ENCODE measurements around the gene SNX33.

SNX33 gene

GRCh38 chr15:75641179-75641503 lies 6.6 kb upstream of the SNX33 start:
- no peak for DNase-seq

GRCh38 chr15:75641603-75642002 lies 6.1 kb upstream of the SNX33 start:
- DNase-seq = no peak

GRCh38 chr15:75644376-75644775 lies 3.3 kb upstream of the SNX33 start:
- DNase-seq = no peak

GRCh38 chr15:75646112-75646943 lies 1.4 kb upstream of the SNX33 start:
- DNase-seq = no peak

- no peak for DNase-seq
Measured at GRCh38 chr15:75646944-75647364, 758 bp upstream of the SNX33 start.

GRCh38 chr15:75648156-75649000 lies 666 bp downstream of the SNX33 start:
- peak; percentile 38 for DNase-seq

- no peak for DNase-seq
Measured at GRCh38 chr15:75649045-75649761, 1.5 kb downstream of the SNX33 start.

GRCh38 chr15:75649848-75650247 lies 2.1 kb downstream of the SNX33 start:
- DNase-seq = no peak

- DNase-seq = no peak
Measured at GRCh38 chr15:75650908-75651809, 3.4 kb downstream of the SNX33 start.

GRCh38 chr15:75651810-75652543 lies 4.3 kb downstream of the SNX33 start:
- DNase-seq = no peak

- DNase-seq = no peak
Measured at GRCh38 chr15:75653347-75653913, 5.7 kb downstream of the SNX33 start.

- no peak for DNase-seq
Measured at GRCh38 chr15:75654201-75654907, 6.6 kb downstream of the SNX33 start.

- DNase-seq = no peak
Measured at GRCh38 chr15:75655931-75656330, 8.2 kb downstream of the SNX33 start.

GRCh38 chr15:75656331-75656730 lies 8.6 kb downstream of the SNX33 start:
- DNase-seq = no peak

- no peak for DNase-seq
Measured at GRCh38 chr15:75656813-75657212, 9.1 kb downstream of the SNX33 start.

- no peak for DNase-seq
Measured at GRCh38 chr15:75659141-75659771, 11.5 kb downstream of the SNX33 start.

GRCh38 chr15:75659928-75660645 lies 12.4 kb downstream of the SNX33 start:
- peak; percentile 36 for DNase-seq

GRCh38 chr15:75661100-75661755 lies 13.5 kb downstream of the SNX33 start:
- peak; percentile 95 for DNase-seq

GRCh38 chr15:75661756-75662140 lies 14.0 kb downstream of the SNX33 start:
- DNase-seq = no peak
